GOT3 (cell line): ENCODE data around the gene SLC25A42.
"Not testable (repeated sequence)": the region's sequence is repeated elsewhere in the genome, so short reads cannot be mapped to it uniquely, and the experiment has no call there.

Experiments
- DNase-seq: peaks from one replicate; lab custom pipeline; 2025; ENCODE audit warnings: mixed read lengths; lab: John Stamatoyannopoulos, UW

The SLC25A42 gene

DNA sequence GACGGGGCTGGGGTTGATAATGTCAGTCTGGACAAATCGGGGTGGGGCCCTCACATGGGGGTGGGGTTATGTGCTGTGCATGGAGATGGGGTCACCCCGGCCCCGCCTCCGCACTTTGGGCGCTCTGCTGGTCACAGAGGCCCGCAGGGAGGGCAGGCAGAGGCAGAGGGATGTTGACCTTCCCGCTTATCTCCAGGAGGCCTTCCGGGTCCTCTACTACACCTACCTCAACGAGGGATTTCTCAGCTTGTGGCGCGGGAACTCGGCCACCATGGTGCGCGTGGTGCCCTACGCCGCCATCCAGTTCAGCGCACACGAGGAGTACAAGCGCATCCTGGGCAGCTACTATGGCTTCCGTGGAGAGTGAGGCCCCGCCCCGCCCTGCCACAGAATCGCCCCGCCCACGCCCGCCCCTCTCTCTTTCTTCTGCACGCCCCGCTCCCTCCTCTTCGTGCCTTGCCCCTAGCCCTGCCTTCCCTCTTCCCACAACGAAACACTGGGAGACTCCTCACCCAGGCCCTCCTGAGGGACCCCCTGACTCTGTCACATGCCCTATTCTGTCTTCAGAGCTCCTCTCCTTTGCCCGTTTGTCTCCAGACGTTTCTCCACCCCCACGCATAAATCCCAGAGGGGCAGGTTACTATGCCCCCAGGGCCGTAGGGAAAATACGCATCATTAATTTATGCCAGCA lies 41.7 kb downstream of the SLC25A42 start:
- DNase-seq = no peak

DNA sequence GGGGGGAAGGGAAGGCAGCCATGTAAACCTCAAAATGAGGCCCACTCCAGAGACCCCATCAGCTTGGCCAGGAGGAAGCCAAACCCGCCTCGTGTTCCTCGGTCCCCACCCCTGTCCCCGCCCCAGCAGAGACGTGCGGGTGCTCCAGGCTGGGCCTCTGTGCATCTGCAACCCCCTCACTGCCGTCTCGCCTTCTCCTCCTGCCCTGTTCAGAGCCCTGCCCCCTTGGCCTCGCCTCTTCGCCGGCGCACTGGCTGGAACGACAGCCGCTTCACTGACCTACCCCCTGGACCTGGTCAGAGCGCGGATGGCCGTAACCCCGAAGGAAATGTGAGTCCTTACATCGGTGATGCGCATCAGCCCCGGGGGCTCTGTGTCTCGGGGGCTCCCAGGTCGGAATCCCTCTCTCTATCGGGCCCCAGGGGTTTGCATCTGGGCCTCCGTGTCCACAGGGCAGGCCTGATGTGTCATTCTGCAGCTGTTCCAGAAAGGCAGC lies 42.3 kb downstream of the SLC25A42 start:
- DNase-seq = no peak

DNA sequence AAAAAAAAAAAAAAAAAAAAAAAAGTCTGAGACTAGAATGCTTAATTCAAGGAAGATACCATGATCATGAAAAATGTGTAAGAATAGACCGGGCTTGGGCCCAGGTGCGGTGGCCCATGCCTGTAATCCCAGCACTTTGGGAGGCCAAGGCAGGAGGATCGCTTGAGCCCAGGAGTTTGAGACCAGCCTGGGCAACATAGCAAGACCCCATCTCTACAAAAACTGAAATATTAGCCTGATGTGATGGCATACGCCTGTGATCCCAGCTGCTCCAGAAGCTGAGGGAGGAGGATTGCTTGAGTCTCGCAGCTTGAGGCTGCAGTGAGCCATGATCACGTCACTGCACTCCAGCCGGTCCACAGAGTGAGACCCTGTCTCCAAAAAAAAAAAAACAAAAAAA lies 43.1 kb downstream of the SLC25A42 start:
- not testable (repeated sequence) for DNase-seq

GRCh38 chr19:19107654-19108053 lies 43.9 kb downstream of the SLC25A42 start:
- DNase-seq = no peak

DNA sequence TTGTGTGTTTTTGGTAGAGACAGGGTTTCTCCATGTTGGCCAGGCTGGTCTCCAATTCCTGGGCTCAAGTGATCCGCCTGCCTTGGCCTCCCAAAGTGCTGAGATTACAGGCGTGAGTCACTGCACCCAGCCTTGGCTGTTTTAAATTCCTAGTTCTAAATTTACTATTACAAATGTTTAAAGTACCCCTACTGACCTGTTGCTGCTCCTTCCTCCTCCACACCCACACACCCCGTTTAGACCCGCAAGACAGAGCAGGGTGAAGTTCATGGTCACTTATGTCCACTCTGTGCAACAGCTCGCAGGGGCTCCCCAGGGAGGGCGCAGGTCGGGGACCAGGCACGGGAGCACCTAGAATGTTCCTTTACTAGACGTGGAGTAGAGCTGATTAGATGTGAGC lies 45.8 kb downstream of the SLC25A42 start:
- no peak for DNase-seq

- DNase-seq = no peak
Measured at GRCh38 chr19:19110410-19111135, 46.8 kb downstream of the SLC25A42 start.

- no peak for DNase-seq
Measured at GRCh38 chr19:19111136-19111835, 47.5 kb downstream of the SLC25A42 start.

GRCh38 chr19:19111967-19112580 lies 48.3 kb downstream of the SLC25A42 start:
- DNase-seq = no peak

- no peak for DNase-seq
Measured at GRCh38 chr19:19113040-19113626, 49.3 kb downstream of the SLC25A42 start.

GRCh38 chr19:19115954-19116353 lies 52.2 kb downstream of the SLC25A42 start:
- DNase-seq = no peak

DNA sequence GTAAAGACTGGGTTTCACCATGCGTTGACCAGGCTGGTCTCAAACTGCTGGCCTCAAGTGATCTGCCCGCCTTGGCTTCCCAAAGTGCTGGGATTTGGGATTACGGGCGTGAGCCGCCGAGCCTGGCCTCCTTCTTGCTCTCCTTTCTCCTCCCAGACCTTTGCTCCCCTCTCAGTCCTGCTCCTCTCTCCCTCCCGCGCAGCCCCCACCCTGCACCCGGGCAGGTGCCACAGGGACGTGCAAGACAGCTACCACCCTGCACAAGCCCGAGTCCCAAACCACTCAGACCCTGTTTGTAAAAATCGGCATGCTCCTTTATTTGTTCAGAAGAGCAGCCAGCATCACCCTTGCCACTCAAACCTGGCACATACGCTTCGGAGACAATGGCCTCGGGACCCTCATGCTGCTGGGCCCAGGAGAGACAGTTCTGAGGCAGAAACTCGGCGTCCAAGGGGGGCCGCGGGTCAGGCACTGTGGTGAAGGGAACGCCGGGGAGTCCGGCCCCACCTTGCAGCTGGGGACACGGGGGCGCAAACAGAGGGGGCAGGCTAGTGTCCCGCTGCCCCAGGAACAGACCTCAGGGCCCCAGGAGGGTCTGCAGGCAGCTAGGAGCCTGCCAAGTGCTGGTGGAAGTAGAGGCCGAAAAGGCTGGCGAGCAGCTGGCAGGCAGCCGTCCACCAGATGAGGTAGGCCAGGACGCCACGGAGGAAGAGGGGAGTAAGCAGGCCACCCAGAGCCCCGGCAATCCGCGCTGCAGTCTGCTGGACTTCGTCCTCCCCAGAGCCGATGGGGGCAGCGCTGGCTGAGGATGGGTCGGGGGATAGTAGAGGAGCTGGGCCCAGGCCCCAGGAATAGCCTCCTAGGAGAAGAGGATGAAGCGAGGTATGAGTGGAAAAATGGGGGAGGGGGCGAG lies 55.8 kb downstream of the SLC25A42 start:
- no peak for DNase-seq

DNA sequence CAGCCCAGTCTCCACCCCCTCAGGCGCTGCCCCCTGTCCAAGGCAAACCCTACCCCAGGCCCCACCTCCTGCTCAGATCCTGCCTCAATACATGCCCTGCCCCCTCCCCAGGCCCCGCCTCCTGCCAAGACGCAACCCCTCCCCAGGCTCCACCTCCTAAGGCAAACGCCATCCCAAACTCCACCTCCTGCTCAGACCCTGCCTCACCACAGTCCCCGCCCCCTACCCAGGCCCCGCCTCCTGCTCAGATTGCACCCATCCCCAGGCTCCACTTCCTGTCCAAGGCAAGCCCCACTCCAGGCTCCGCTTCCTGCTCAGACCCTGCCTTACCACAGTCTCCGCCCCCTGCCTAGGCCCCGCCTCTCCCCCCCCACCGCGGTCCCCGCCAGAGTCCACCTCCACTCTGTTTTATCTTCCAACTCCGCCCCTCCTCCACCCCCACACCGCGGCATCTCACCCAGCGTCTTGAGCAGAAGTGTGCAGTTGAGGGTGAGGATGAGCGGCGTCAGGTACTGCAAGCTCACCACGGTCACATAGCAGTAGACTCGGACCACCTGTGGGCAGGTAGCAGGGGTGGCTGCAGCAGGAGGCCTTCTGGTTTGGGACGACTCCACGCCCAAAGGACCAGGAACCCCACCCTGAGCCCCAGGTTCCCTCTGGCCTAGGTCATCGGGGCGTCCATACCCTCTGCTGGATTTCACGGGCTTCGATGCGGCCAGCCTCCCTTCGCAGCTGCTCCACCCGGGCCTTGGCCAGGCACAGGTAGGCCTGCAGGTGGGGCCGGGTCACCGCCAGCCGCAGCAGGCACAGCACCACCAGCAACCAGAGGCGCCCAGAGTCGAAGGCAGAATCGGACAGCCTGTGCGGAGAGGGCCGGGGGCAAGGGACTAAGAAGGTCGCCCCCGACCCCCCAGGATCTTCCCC lies 56.8 kb downstream of the SLC25A42 start:
- DNase-seq = no peak

GRCh38 chr19:19121371-19121770 lies 57.6 kb downstream of the SLC25A42 start:
- no peak for DNase-seq

DNA sequence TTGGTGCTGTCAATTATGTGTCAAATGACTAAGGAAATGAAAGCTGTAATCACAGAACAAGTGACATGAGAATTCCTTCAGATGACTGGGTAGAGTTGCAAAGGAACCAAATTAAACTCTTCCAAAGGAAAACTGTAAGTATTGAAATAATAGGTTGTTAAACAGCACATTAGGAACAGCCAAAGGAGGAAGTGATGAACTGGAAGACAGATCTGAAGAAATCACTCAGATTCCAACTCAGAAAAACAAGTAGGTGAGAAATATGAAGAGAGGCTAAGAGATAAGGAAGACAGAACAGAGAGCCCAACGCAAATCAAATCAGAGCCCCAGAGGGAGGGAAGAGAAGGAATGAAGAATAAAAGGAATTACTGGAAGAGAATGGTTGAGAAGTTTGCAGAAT lies 59.1 kb downstream of the SLC25A42 start:
- no peak for DNase-seq

DNA sequence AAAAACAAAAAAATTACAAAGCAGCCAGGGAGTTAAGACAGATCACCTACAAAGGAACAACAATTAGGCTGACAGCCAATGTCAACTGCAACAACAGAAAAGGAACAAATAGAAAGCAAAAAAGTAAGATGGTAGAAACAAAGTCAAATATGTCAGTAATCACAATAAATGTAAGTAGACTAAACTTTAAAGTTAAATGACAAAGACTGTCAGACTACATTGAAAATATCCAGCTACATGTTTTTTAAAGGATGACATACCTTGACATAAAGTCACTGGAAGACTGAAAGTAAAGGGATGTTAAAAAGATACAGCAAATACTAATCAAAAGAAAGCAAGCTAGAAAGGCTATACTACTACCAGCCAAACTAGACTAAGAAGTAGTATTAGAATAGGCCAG lies 59.6 kb downstream of the SLC25A42 start:
- DNase-seq = no peak

DNA sequence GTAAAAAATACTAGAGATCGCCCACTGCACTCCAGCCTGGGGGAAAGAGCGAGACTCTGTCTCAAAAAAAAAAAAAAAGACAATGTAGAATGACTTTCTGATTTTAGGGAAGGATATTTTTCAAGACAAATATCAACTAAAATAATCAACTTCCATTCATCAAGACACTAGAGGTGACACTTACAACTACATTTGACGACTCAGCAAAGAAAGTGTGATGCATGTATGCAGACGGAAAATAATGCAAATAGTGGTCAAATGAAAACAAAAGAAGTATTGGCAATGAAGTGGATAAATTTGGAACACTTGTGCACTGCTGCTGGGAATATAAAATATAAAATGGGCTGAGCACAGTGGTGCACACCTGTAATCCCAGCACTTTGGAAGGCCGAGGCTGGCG lies 62.3 kb downstream of the SLC25A42 start:
- no peak for DNase-seq

- no peak for DNase-seq
Measured at GRCh38 chr19:19131989-19132388, 68.2 kb downstream of the SLC25A42 start.

- no peak for DNase-seq
Measured at GRCh38 chr19:19132912-19133311, 69.1 kb downstream of the SLC25A42 start.

DNA sequence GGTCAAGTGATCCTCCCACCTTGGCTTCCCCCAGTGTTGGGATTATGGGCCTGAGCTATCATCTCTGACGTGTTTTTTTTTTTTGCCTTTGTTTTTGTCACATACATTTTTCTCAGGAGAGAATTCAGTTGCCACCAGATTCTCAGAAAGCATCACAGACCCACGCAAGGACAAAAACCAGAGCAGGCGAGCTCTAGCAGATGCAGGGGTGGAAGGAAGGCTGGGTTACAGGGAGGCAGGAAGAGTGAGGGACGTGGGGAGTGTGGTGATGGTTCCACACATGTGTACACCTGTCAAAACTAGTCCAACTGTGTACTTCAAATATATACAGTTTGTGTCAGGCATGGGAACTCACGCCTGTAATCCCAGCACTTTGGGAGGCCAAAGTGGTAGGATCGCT lies 70.2 kb downstream of the SLC25A42 start:
- DNase-seq = no peak

- DNase-seq = no peak
Measured at GRCh38 chr19:19134687-19135158, 70.9 kb downstream of the SLC25A42 start.
